Esophagus squamous epithelium (tissue), 5 donors: ENCODE results near the gene C4BPB. TPM values are rescaled to one million over a fixed set of nuclear protein-coding genes. Genes with fewer than 3 reads are reported as not detected.

ENCODE experiments used
- DNase-seq: peaks from one replicate; lab custom pipeline; 2025; lab: John Stamatoyannopoulos, UW
- H3K27ac ChIP-seq, 4 donors: fragments of 200-600 bp; sonication (generic); one replicate each; pipeline ENCODE4 v1.5.1; 2016 to 2019; ENCODE audit warnings: mild to moderate bottlenecking in 1 of 4
- H3K27me3 ChIP-seq, 4 donors: fragments of 200-600 bp; sonication (generic); 1 replicate in 3 of 4; 2 replicates in 1 of 4; pipeline versions ENCODE4 v1.5.1 to v1.6.0; 2017 to 2021; ENCODE audit warnings: antibody characterized with exemption in 1 of 4
- H3K36me3 ChIP-seq, 3 donors: fragments of 200-600 bp; sonication (generic); one replicate each; pipeline ENCODE4 v1.5.1; 2016 to 2019
- H3K4me1 ChIP-seq, 3 donors: fragments of 200-600 bp; sonication (generic); one replicate each; pipeline ENCODE4 v1.5.1; 2017 to 2019
- H3K4me3 ChIP-seq, 4 donors: fragments of 200-600 bp; sonication (generic); 1 replicate in 3 of 4; 2 replicates in 1 of 4; pipeline ENCODE4 v1.5.1; 2016 to 2019; ENCODE audit warnings: mild to moderate bottlenecking in 2 of 4, moderate library complexity in 1 of 4
- H3K9me3 ChIP-seq, 3 donors: fragments of 200-600 bp; sonication (generic); one replicate each; pipeline ENCODE4 v1.5.1; 2016 to 2019
- CTCF ChIP-seq, 6 experiments: fragments of 450-650 bp in 4 of 6; fragments of 200-600 bp in 2 of 6; sonication (generic) in 2 of 6; IDR thresholded peaks; one replicate each; pipeline ENCODE4 v1.5.1; 2016 to 2019; ENCODE audit warnings: antibody characterized with exemption in 6 of 6, mild to moderate bottlenecking in 4 of 6, moderate library complexity in 4 of 6
- POLR2A ChIP-seq, 4 donors: fragments of 450-650 bp; IDR thresholded peaks; one replicate each; pipeline ENCODE4 v1.6.1; 2017; ENCODE audit warnings: antibody characterized with exemption in 4 of 4, mild to moderate bottlenecking in 4 of 4, moderate library complexity in 3 of 4
- WGBS, 2 donors: methylation state at CpG; one replicate each; pipeline ENCODE4 v1.1.5; 2018; 5-methylcytosine and 5-hydroxymethylcytosine counted together
- intact Hi-C: fragments of 100-400 bp; cut with DNase I; formaldehyde crosslinking; loops from one replicate; pipeline ENCODE4 v1.15.0; 2022
- total RNA-seq, 4 donors: library from RNA; depleted of rRNA; stranded (reverse); fragments of >200 nt; gene quantifications; one replicate each; pipeline ENCODE4 v1.1.0, GENCODE V29; 2016
- donor health status: DM: yes; HTN: yes; CAD: no.

The C4BPB gene
- total RNA-seq, 4 donors from 2014 or later: 0.38 TPM; not detected in 3

GRCh38 chr1:207091200-207091908, 2.7 kb downstream of the C4BPB start:
- 61 to 66% methylated on average over 4 of the region's 4 CpGs for WGBS, 2 donors
- intact Hi-C loops: no loop called here

GRCh38 chr1:207093944-207094343, 5.3 kb downstream of the C4BPB start:
- H3K27ac ChIP-seq: no peak overlapping the region
- H3K4me1 ChIP-seq: no peaks in the 10 kb centered on the region
- intact Hi-C loops: no loop called here
- no peak for TF ChIP-seq POLR2A (IDR thresholded peaks at IDR 0.05)
- 43 to 47% methylated on average over 2 of the region's 2 CpGs for WGBS, 2 donors
- no peak for DNase-seq
- H3K27me3 ChIP-seq: no peaks in the 10 kb centered on the region
- H3K4me3 ChIP-seq: no peak overlapping the region
- no peaks in the 10 kb centered on the region for H3K36me3 ChIP-seq
- H3K9me3 ChIP-seq: no peaks in the 10 kb centered on the region

More at GRCh38 chr1:207091200-207091908, 2.7 kb downstream of the C4BPB start:
- no peaks in the 10 kb centered on the region for H3K4me1 ChIP-seq
- H3K4me3 ChIP-seq: no peak overlapping the region
- no peak for DNase-seq
- H3K27ac ChIP-seq: no peak overlapping the region
- TF ChIP-seq POLR2A (IDR thresholded peaks at IDR 0.05): no peak
- TF ChIP-seq CTCF (IDR thresholded peaks at IDR 0.05): no peak
- no peaks in the 10 kb centered on the region for H3K27me3 ChIP-seq
- H3K36me3 ChIP-seq: no peaks in the 10 kb centered on the region
- no peaks in the 10 kb centered on the region for H3K9me3 ChIP-seq

- H3K27ac ChIP-seq: no peak overlapping the region
- no peak for TF ChIP-seq CTCF (IDR thresholded peaks at IDR 0.05)
- TF ChIP-seq POLR2A (IDR thresholded peaks at IDR 0.05): no peak
- no peak overlapping the region for H3K4me3 ChIP-seq
- no peaks in the 10 kb centered on the region for H3K36me3 ChIP-seq
- 51 to 70% methylated on average over 3 of the region's 3 CpGs for WGBS, 2 donors
- no peaks in the 10 kb centered on the region for H3K27me3 ChIP-seq
- intact Hi-C loops: no loop called here
- H3K4me1 ChIP-seq: no peaks in the 10 kb centered on the region
- DNase-seq: no peak
- no peaks in the 10 kb centered on the region for H3K9me3 ChIP-seq
Observed at GRCh38 chr1:207097871-207098324, 9.2 kb downstream of the C4BPB start.

- WGBS, 2 donors: 79 to 81% methylated on average over 1 of the region's 1 CpG
- TF ChIP-seq CTCF (IDR thresholded peaks at IDR 0.05): no peak
- no peak for DNase-seq
- Histone ChIP-seq H3K36me3 (no peaks in the 10 kb centered on the region), H3K27ac (no peak overlapping the region), H3K9me3 (no peaks in the 10 kb centered on the region), H3K27me3 (no peaks in the 10 kb centered on the region), H3K4me1 (no peaks in the 10 kb centered on the region), H3K4me3 (no peak overlapping the region)
- intact Hi-C loops: no loop called here
Observed at GRCh38 chr1:207101720-207102119, 13.1 kb downstream of the C4BPB start.

GRCh38 chr1:207102146-207102545, 13.5 kb downstream of the C4BPB start:
- 64 to 75% methylated on average over 5 of the region's 5 CpGs for WGBS, 2 donors
- TF ChIP-seq CTCF (IDR thresholded peaks at IDR 0.05) (no peak), POLR2A (IDR thresholded peaks at IDR 0.05) (no peak)

More at GRCh38 chr1:207102146-207102545, 13.5 kb downstream of the C4BPB start:
- no peaks in the 10 kb centered on the region for H3K4me1 ChIP-seq
- no peaks in the 10 kb centered on the region for H3K9me3 ChIP-seq
- H3K27me3 ChIP-seq: no peaks in the 10 kb centered on the region
- intact Hi-C loops: no loop called here
- H3K27ac ChIP-seq: no peak overlapping the region
- no peaks in the 10 kb centered on the region for H3K36me3 ChIP-seq
- H3K4me3 ChIP-seq: no peak overlapping the region
- DNase-seq: no peak
